ENCODE measurements around the gene KASH5.
A peak's percentile ranks its signal among the peaks of the same experiment; 100 is the strongest.

Gene KASH5

DNA sequence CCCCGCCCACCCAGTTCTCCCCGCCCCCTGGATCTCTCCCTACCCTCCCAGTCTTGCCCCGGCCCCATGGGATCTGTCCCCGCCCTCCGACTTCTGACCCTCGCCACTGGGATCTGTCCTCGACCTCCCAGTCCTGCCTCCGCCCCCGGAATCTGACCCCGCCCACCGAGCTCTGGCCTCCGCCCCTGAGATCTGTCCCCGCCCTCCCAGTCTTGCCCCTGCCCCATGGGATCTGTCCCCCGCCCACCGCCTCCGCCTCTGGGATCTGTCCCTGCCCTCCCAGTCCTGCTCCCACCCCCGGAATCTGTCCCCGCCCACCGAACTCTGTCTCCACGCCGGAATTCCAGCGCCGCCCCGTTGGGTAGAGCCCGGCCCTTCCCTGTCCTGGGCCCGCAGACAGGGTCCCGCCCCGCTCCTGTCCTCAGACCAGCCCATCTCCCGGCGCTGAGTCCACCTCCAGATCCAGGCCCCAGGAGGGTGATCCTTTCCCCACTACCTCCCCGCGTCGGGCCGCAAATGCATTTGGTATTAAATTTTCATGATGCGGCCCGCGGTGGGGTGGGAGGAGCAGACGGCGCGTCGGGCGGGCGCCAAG lies 54.8 kb downstream of the KASH5 start (continued):
- TF ChIP-seq ZNF768 (tag by site-specific recombination; IDR thresholded peaks at IDR 0.05) (no peak), KLF9 (tag by site-specific recombination; IDR thresholded peaks at IDR 0.05; ENCODE audit: low read depth) (peak; percentile 81), KLF8 (tag by site-specific recombination; IDR thresholded peaks at IDR 0.05) (peak; percentile 17), TCF7L2 (IDR thresholded peaks at IDR 0.05; ENCODE audit: borderline replicate concordance, low read depth, low read length) (no peak), ZNF561 (tag by site-specific recombination; IDR thresholded peaks at IDR 0.05; ENCODE audit: borderline replicate concordance) (peak; percentile 23; the same call in 1 of the 2 replicates)

- H3K4me3 ChIP-seq (ENCODE audit: low read depth, low read length) = peak overlapping the region; percentile 60
- H3K4me1 ChIP-seq (ENCODE audit: control insufficient read depth, insufficient read depth, low read length) = peaks cover 7% of the 10 kb centered on the region
- CTCF ChIA-PET = interaction anchor here (0.6 to 3.2 kb wide), 27 partner anchors 8 to 914 kb away, joined by 3 to 59 read pairs (median 4); partner anchors contain the start of genes GFY and PIH1D1
- POLR2A ChIA-PET = interaction anchor here (0.6 to 2.3 kb wide), 8 partner anchors 9 to 712 kb away, joined by 3 to 28 read pairs (median 4); partner anchors contain the start of genes ALDH16A1, PIH1D1 and TEAD2
- H3K36me3 ChIP-seq (ENCODE audit: control insufficient read depth in 2 of 2, insufficient read depth in 1 of 2, low read length in 2 of 2) = peaks cover 3 to 23% of the 10 kb centered on the region in 2 experiments
- H3K27ac ChIP-seq (ENCODE audit: extremely low read depth, low read depth, low read length) = peak overlapping the region; percentile 50
- H3K9me3 ChIP-seq (ENCODE audit: control insufficient read depth, insufficient read depth, low read depth, low read length) = no peaks in the 10 kb centered on the region
- TF ChIP-seq ZXDB (tag by site-specific recombination; IDR thresholded peaks at IDR 0.05) (peak; percentile 80), ZBTB20 (tag by site-specific recombination; IDR thresholded peaks at IDR 0.05) (peak; percentile 86; the same call in 1 of the 2 replicates), ZNF423 (tag by site-specific recombination; IDR thresholded peaks at IDR 0.05) (no peak), ZNF560 (tag by site-specific recombination; IDR thresholded peaks at IDR 0.05; ENCODE audit: borderline replicate concordance) (no peak), SP3 (tag by site-specific recombination; IDR thresholded peaks at IDR 0.05) (peak; percentile 88), ZNF416 (tag by site-specific recombination; IDR thresholded peaks at IDR 0.05) (no peak), ZNF24 (tag by site-specific recombination; IDR thresholded peaks at IDR 0.05) (0 out of 2 replicates have a peak, but pooled peaks have one; percentile 74), ZNF26 (tag by site-specific recombination; IDR thresholded peaks at IDR 0.05) (no peak), BCL11A (tag by site-specific recombination; IDR thresholded peaks at IDR 0.05; ENCODE audit: low read depth) (peak; percentile 62), ZNF16 (tag by site-specific recombination; IDR thresholded peaks at IDR 0.05; ENCODE audit: low read depth) (no peak), MEIS1 (CRISPR knock-in tag; IDR thresholded peaks at IDR 0.05; ENCODE audit: borderline replicate concordance) (no peak), ZNF558 (tag by site-specific recombination; IDR thresholded peaks at IDR 0.05) (peak; percentile 32; the same call in 1 of the 2 replicates), SP2 (tag by site-specific recombination; IDR thresholded peaks at IDR 0.05) (no peak; the same call in 1 of the 2 replicates), ZNF221 (tag by site-specific recombination; IDR thresholded peaks at IDR 0.05; ENCODE audit: borderline replicate concordance) (peak; percentile 7; the same call in 1 of the 2 replicates), ZNF280D (tag by site-specific recombination; IDR thresholded peaks at IDR 0.05) (0 out of 2 replicates have a peak, but pooled peaks have one; percentile 12), PBX3 (CRISPR knock-in tag; IDR thresholded peaks at IDR 0.05) (no peak), ZFHX2 (tag by site-specific recombination; conservative IDR thresholded peaks at IDR 0.05) (peak; percentile 100)
- TF ChIP-seq, protein P1, sequence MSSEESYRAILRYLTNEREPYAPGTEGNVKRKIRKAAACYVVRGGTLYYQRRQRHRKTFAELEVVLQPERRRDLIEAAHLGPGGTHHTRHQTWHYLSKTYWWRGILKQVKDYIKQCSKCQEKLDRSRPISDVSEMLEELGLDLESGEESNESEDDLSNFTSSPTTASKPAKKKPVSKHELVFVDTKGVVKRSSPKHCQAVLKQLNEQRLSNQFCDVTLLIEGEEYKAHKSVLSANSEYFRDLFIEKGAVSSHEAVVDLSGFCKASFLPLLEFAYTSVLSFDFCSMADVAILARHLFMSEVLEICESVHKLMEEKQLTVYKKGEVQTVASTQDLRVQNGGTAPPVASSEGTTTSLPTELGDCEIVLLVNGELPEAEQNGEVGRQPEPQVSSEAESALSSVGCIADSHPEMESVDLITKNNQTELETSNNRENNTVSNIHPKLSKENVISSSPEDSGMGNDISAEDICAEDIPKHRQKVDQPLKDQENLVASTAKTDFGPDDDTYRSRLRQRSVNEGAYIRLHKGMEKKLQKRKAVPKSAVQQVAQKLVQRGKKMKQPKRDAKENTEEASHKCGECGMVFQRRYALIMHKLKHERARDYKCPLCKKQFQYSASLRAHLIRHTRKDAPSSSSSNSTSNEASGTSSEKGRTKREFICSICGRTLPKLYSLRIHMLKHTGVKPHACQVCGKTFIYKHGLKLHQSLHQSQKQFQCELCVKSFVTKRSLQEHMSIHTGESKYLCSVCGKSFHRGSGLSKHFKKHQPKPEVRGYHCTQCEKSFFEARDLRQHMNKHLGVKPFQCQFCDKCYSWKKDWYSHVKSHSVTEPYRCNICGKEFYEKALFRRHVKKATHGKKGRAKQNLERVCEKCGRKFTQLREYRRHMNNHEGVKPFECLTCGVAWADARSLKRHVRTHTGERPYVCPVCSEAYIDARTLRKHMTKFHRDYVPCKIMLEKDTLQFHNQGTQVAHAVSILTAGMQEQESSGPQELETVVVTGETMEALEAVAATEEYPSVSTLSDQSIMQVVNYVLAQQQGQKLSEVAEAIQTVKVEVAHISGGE (tag by site-specific recombination; conservative IDR thresholded peaks at IDR 0.05; ENCODE audit: low read depth) = peak; percentile 88
- TF ChIP-seq, protein P2, sequence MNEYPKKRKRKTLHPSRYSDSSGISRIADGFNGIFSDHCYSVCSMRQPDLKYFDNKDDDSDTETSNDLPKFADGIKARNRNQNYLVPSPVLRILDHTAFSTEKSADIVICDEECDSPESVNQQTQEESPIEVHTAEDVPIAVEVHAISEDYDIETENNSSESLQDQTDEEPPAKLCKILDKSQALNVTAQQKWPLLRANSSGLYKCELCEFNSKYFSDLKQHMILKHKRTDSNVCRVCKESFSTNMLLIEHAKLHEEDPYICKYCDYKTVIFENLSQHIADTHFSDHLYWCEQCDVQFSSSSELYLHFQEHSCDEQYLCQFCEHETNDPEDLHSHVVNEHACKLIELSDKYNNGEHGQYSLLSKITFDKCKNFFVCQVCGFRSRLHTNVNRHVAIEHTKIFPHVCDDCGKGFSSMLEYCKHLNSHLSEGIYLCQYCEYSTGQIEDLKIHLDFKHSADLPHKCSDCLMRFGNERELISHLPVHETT (tag by site-specific recombination; IDR thresholded peaks at IDR 0.05) = 0 out of 2 replicates have a peak, but pooled peaks have one; percentile 34
These were observed 55.5 kb downstream of the KASH5 start for GRCh38 chr19:49443366-49444099.

Data from HEK293 (cell line).